ENCODE data around the gene DTX1. TPM values are rescaled to one million over a fixed set of nuclear protein-coding genes. Genes with fewer than 3 reads are reported as not detected.

Gene DTX1
- total and polyA plus RNA-seq, 2 of the 8 experiments (the other 6 are each of a cell fraction or from before 2014, with no cell fraction given), result 4.7 to 6.9 TPM

- no peak for TF ChIP-seq EGR1 (IDR thresholded peaks at IDR 0.05; ENCODE audit: borderline replicate concordance, low read depth, low read length)
- TF ChIP-seq KDM5A (IDR thresholded peaks at IDR 0.05; ENCODE audit: low read length), result no peak
- no peak for TF ChIP-seq EP300 (IDR thresholded peaks at IDR 0.05; ENCODE audit: borderline replicate concordance in 1 of 2, low read depth in 2 of 2, low read length in 2 of 2)
- TF ChIP-seq SIRT6 (IDR thresholded peaks at IDR 0.05; ENCODE audit: low read length), result no peak
- TF ChIP-seq CREB1 (IDR thresholded peaks at IDR 0.05), result no peak
- TF ChIP-seq CTBP2 (IDR thresholded peaks at IDR 0.05; ENCODE audit: borderline replicate concordance, insufficient read depth, insufficient read length, low read length), result no peak
- no peak for TF ChIP-seq RAD21 (IDR thresholded peaks at IDR 0.05 in 1 of 2, conservative IDR thresholded peaks at IDR 0.05 in 1 of 2; ENCODE audit: low read depth in 2 of 2, low read length in 2 of 2)
Measured at GRCh38 chr12:113071135-113072112, 14.9 kb downstream of the DTX1 start (continued).
